ENCODE data around the gene CMTM8.

DNA sequence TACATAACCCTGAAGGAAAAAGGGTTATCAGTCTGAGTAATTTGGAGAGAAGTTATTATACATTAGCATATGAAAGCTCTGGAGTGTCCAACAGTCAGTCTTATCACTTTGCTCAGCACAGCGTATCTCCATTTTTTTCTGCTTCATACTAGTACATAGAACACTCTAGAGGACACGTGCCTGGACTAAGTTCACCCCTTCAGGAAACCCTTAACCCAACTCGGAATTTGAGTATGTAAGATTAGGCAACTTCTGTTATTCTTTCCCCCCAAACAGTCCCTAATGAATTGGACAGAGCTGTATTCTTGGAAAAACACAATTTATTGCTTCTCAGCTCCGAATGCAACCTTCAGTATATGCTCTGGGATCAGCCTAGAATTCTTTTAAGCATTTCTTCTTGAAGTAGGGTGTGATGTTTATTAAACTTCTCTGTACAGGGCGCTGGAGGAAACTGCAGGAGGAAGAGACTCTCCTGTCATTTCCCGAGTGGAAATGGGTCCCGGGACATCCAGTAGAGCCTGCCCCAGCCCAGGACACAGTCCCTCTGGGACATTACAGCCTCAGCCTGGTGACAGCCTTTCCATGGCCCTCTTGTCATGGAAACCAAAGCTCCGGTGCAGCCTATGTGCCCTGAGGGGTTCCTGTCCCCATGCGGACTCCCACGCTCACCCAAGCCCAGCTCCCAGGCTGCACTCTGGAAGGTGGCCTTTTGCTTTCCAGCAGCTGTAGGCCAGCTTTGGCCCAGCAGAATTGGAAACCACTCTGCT is 37.3 kb upstream of the CMTM8 start:
- TF ChIP-seq CSRNP3 (CRISPR knock-in tag; IDR thresholded peaks at IDR 0.05), result no peak
- no peak for TF ChIP-seq ZNF565 (CRISPR knock-in tag; conservative IDR thresholded peaks at IDR 0.05; ENCODE audit: low read depth)

All from SK-N-SH treated with all-trans-retinoic acid at 6 μM for 48 hours (cell line).